Smooth muscle cell of the brain vasculature (primary cell): ENCODE data around the gene TYRO3.

ENCODE experiments used
- DNase-seq: peaks from one replicate; pipeline ENCODE4 v3.0.0-alpha.2; 2012; ENCODE audit warnings: low read depth, low spot score

TYRO3 gene

DNA sequence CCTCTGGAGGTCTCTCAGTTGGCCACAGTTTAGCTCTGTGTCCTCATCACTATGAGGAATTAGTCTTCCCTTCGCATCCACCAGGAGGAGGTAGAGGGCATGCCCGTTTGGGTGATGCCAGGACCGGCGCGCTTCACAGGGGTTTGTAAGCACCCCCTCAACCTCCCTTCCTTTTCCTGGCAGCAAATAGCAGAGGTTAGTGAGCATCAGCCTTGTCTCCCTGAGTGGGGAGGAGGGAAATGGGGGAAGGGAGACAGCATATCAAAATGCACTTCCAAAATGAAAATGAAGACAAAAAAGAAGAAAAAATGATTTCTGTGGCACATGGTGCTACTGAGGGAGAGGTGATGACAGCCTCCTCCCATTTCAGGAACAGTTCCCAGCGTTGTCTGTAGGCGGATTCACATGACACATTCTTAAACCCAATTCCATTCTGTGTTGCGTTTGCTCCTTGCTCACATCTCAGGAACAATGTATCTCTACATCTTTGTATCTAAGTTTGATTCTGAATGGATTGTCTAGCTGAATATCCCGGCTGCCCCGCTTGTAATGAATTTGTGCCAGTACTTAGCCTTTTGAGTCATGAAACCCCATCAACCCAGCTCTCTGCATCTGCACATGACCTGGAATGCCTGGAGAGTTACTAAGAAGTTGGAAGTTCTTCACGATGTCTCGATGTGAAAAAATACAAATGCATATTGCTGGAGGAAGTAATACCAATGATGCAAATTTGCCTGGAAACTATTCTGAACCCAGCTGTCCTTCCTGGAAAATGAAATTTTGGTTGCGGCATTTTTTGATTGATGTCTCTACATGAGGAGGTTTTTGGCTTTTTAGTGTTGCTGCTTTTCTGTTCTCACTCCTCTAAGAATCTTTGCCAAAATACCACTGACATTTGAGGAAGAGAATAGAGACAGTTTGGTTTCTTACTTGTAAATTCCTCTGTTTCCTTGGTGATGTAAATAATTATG is 45.2 kb downstream of the TYRO3 start:
- peak; percentile 29 for DNase-seq

DNA sequence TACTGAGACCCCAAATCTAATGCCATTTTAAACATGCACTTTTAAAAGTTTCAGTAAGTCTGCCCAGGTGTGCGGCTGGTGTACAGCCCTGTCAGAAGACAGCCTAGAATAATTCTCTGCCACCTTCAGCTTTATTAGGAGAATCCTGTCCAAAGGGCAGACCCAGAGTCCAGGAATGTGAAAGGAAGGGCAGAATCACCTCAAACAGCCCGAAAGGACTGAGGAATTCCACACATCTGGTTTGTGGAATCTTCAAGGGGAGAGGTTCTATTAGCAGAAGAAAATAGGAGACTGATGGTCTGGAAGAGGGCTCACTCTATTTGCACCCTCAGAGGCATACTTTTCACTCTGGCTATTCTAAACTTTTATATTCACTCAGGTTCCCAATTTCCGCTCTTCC is 46.6 kb downstream of the TYRO3 start:
- DNase-seq: no peak

DNA sequence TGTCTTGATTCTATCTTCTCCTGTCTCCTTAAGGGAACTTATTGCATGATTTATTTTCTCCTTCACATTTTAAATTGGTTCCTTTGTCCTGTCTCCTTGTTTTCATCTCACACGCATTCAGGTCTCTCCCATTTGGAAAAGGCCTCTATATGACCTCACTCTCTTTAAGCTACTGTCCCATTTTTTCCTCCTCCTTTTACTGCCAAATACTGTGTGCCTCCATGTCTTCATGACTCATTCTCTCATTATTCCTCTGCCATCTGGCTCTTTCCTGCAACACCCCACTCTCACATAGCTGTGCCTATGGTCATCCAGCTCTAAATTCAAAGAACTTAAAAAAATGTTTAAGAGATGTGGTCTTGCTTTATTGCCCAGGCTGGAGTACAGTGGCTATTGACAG is 48.0 kb downstream of the TYRO3 start:
- DNase-seq: no peak

DNA sequence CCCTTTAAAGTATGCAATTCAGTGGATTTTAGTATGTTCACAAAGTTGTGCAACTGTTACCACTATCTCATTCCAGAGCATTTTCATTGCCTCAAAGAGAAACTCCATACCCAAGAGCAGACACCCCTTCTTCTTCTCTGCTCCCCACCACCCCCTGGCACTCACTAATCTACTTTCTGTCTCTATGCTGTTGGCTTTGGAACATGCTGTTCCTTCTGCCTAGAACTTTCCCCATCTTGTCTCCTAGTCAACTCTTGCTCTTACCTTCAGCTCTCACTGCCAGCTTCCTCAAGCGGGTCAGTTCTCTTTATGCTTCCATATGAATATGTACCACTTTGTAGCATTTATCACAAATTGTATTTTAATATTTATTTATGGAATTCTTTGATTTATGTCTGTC is 50.1 kb downstream of the TYRO3 start:
- DNase-seq: no peak

DNA sequence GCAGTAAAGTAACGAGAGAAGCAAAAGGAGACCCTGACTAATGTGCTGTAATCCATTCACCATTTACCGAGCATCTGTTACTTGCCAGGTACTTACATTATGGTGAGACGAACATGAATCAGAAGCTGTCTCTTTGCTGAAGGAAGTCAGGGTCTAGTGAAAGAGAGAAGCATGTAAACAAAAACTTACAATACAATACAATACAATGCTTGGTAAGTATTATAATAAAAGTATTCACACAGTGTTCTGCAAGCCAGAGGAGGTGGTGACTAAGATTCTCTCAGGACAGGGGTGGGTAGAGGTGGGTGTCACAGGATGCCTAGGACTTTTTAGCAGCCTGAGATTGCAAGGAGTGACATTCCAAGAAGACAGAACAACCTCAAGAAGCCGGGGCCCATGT is 51.0 kb downstream of the TYRO3 start:
- no peak for DNase-seq

DNA sequence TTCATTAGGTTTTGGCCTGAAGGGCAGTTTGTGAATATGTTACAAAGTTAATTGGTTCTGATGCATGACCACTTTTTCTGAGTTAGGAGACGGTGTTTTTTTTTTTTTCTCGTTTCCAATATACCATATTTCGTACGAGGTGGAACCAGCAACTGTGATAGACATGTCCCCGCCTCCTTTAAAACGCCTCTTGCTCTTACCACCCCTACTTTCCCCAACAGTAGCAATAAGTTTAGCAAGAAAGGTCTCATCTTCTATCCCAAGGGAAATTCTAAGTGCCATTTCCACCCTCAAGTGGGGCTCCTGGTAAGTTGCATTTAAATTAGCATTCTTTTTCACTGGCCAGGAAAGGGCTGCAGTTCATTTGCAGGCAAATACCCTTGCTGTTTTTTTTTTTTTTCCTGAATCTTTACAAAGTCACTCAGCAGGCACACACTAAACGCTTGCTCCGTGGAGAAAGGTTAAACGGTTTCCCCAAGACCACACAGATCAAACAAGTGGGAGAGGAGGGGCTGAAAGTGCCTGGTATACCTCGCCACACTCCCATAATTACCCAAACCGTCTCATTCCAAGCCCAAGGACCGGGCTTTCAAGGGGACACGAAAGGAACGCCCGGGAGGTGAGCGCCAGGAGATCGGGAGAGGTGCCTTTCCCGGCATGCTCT is 61.7 kb downstream of the TYRO3 start:
- DNase-seq: no peak

DNA sequence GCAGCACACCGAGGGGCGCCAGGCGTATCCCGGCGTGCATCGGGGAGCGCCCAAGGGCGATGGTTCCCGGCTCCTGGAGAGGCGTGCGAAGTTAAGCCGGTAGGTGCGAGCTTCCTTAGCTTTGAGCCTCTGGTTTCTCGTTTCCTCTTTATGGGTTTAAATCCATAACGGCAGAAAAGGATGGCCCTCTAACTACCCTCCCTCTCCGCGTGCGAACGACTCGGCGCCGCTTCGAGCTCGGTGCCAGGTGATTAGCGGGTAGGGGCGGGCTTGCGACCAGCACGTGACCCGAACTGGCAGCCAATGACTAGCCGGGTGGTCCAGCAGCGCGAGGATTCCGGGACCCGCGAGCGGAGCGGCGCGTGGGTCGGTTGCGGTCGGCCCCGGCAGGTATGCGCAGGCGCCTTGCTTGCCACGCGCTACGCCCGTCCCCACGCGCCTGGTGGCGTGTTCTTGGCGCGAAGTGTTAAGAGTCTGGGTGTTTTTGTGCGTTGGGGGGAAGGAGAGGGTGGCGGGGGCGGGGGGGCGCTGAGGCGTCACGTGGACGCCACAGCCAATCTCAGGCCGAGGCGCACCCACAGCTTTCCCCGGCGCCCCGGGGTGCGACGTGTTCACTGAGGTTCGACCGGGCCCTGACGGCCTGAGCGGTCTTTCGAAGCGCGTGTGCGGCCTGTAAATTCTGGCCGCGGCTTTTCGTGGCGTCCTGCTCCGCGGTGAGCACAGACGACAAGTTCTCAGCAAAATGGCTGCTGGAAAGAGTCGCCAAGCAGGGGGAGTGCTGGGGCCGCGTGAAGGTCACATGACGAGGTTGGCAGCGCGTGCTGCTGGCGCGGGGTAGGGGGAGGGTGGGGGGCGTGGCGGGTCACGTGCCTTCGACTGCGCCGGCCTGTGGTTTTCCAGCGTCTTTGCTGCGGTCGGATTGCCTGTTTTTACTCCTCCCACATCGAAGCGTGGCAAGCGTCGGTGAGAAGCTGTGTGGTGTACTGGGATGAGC is 62.5 kb downstream of the TYRO3 start:
- DNase-seq: peak; percentile 41

DNA sequence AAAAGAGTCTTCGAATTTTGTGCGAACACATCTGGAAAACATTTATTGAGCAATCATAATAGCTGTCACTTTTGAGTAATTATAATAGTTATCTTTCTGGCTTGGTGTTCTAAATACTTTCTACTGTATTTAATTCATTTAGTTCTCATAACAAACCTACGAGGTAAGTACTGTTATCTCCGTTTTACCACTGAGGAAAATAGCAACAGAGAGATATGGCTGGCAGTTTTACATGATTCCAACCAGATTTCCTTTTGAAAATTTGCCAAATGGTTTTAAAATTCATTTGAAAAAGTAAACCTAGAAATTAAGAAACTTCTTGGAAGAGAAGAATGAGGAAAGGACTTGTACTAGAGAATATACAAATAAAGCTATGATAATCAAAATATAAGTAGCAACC is 63.9 kb downstream of the TYRO3 start:
- DNase-seq: no peak

DNA sequence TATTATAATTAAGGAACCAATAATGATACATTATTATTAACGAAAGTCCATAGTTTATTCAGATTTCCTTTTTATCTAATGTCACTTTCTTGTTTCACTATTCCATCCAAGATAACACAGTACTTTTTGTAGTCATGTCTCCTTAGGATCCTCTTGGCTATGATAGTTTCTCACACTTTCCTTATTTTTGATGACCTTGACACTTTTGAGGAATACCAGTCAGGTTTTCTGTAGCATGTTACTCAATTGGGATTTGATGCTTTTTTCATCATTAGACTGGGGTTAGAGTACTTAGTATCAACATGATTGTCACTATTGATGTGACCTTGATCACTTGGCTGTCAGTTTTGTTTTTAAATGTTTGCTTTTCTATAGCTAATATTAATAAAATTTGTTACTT is 68.2 kb downstream of the TYRO3 start:
- no peak for DNase-seq

DNA sequence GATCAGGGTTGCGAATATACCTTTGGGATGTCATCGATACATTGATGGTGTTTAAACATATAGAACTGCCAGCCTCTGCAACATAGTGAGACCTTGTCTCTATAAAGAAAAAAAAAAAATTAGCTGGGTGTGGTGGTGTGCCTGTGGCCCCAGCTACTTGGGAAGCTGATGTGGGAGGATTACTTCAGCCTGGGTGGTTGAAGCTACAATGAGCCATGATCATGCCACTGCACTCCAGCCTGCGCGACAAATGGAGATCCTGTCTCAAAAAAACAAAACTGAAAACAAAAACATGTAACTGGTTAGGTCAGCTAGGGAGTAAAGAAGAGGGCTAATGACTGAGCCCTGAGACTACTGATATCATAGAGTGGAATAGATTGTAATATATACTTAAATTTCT is 70.5 kb downstream of the TYRO3 start:
- no peak for DNase-seq

DNA sequence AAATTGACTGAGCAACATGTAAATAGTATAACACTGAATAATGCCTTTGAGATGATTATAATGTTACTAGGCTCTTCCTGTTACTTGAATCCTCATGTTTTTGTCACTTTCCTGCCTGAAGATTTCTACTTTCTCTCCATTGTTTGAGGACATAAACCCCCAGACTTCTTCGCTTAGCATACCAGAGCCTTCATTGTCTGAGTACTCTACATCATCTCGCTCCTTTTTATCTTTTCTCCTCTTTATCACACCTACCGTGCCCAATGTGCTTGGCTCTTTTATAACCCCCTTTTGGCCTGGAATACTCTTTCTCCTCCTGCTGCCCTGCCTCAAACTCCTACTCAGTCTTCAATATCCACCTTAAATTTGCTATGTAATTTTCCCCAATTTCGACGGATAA is 70.9 kb downstream of the TYRO3 start:
- DNase-seq: no peak

DNA sequence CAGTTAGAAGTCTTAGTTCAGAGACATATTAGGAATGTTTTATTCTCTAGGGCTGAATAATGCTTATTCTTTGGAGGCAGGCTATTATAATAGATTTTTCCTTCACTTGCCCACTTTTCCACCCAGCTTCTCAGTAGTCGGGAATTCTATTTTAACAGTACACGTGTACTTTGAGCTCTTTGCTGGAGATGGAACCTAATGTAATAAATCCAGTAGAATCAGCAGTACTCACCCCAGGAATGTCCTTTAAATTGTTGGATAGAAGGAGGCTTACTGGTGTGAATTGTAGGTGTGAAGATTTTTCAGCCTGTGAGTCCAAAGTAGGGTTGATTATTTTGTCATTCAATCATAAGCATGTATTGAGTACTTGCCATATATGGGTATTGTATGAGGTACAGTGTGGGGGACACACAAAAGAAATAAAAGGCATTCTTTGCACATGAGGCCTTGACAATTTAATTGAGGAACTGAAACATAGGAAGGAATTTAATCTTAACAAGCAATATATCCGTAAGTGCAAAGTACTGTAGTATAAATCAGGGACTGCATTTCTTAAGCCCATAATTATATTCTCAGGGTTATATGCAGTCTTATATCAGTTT is 71.7 kb downstream of the TYRO3 start:
- DNase-seq: no peak

DNA sequence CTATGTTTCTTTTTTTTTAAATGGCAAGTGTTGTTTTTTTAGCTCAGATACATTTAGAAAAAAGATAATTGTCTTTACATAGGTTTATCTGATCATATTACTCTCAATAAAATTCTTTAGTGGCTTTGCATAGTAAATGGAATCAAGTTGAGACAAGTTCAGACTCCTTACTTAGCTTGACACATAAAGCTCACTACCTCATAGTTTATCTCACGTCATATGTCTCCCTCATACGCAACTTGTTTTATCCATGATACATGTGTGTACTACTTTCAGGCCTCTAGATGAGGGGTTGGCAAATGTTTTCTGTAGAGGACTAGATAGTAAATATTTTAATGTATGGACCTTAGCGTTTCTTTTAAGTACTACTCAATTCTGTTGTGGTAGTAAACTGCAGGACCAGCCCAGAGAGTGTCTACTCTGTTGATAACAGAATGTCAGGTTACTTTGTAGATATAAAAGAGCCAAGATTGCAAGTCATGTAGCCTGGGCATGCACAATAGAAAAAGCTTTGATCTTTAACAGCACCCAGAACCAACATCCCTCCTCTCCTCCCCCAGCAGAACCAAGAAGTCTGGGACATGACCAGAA is 73.0 kb downstream of the TYRO3 start:
- no peak for DNase-seq
